HEK293 (cell line): ENCODE measurements around the gene ESR2.

Experiments
- AEBP2 ChIP-seq: fragments of 450-650 bp; formaldehyde crosslinking; IDR thresholded peaks from 2 replicates; pipeline ENCODE4 v1.5.1; 2016; ENCODE audit warnings: missing biosample characterization, missing genetic modification characterization, borderline replicate concordance
- CTCF ChIP-seq: fragments of 450-650 bp; formaldehyde crosslinking; IDR thresholded peaks from 2 replicates; pipeline ENCODE4 v1.5.1; 2016; ENCODE audit warnings: missing biosample characterization, missing genetic modification characterization
- PRDM10 ChIP-seq: fragments of 450-650 bp; formaldehyde crosslinking; IDR thresholded peaks from 2 replicates; pipeline ENCODE4 v1.5.1; 2016; ENCODE audit warnings: missing biosample characterization, missing genetic modification characterization
- ZNF138 ChIP-seq: fragments of 450-650 bp; formaldehyde crosslinking; IDR thresholded peaks from 2 replicates; pipeline ENCODE4 v1.5.1; 2016; ENCODE audit warnings: missing biosample characterization, missing genetic modification characterization, borderline replicate concordance
- ZNF2 ChIP-seq: fragments of 450-650 bp; formaldehyde crosslinking; IDR thresholded peaks from 2 replicates; pipeline ENCODE4 v1.5.1; 2016; ENCODE audit warnings: missing biosample characterization, missing genetic modification characterization
- ZNF747 ChIP-seq: fragments of 450-650 bp; formaldehyde crosslinking; IDR thresholded peaks from 2 replicates; pipeline ENCODE4 v1.5.1; 2016; ENCODE audit warnings: missing biosample characterization, missing genetic modification characterization
- ZNF776 ChIP-seq: fragments of 450-650 bp; formaldehyde crosslinking; IDR thresholded peaks from 2 replicates; pipeline ENCODE4 v1.5.0; 2017; ENCODE audit warnings: missing biosample characterization, missing genetic modification characterization, borderline replicate concordance
- ZNF777 ChIP-seq: fragments of 450-650 bp; formaldehyde crosslinking; IDR thresholded peaks from 2 replicates; pipeline ENCODE4 v1.5.1; 2017; ENCODE audit warnings: missing biosample characterization, missing genetic modification characterization, borderline replicate concordance

- TF ChIP-seq ZNF747 (tag by site-specific recombination) (no peak), ZNF777 (tag by site-specific recombination) (no peak), ZNF2 (tag by site-specific recombination) (no peak), ZNF138 (tag by site-specific recombination) (no peak), PRDM10 (no peak), CTCF (tag by site-specific recombination) (no peak), AEBP2 (tag by site-specific recombination) (no peak), ZNF776 (tag by site-specific recombination) (no peak)
Observed at GRCh38 chr14:64329149-64329548, 35.0 kb upstream of the ESR2 start.
